H9 (cell line): ENCODE results near the gene CAPN2. TPM values are rescaled to one million over a fixed set of nuclear protein-coding genes. Genes with fewer than 3 reads are reported as not detected.

Source experiments
- DNase-seq: peaks from one replicate; pipeline ENCODE4 v3.0.0-alpha.2; 2017
- H2AFZ ChIP-seq: one replicate; pipeline ENCODE4 v1.6.1; 2013; ENCODE audit warnings: mild to moderate bottlenecking, low read length, control low read depth, moderate library complexity
- H2AK5ac ChIP-seq: 2 replicates; pipeline ENCODE4 v1.6.1; 2013; ENCODE audit warnings: low read length, control low read depth, mixed read lengths; ENCODE audit not compliant: insufficient read length
- H2BK120ac ChIP-seq: one replicate; pipeline ENCODE4 v1.6.1; 2013; ENCODE audit warnings: low read depth, mild to moderate bottlenecking, low read length, control low read depth, inconsistent platforms; ENCODE audit not compliant: poor library complexity, severe bottlenecking
- H2BK12ac ChIP-seq: 2 replicates; pipeline ENCODE4 v1.6.1; 2013; ENCODE audit warnings: low read length, control low read depth, mixed read lengths, low read depth; ENCODE audit not compliant: insufficient read length
- H2BK15ac ChIP-seq: 2 replicates; pipeline ENCODE4 v1.6.1; 2013; ENCODE audit warnings: low read depth, low read length, control low read depth
- H2BK20ac ChIP-seq: one replicate; pipeline ENCODE4 v1.6.1; 2013; ENCODE audit warnings: low read depth, mild to moderate bottlenecking, low read length, control low read depth, inconsistent platforms; ENCODE audit not compliant: poor library complexity, severe bottlenecking
- H2BK5ac ChIP-seq: 2 replicates; pipeline ENCODE4 v1.6.1; 2013; ENCODE audit warnings: low read length, control low read depth, mixed read lengths; ENCODE audit not compliant: insufficient read length
- H3K14ac ChIP-seq: 2 replicates; pipeline ENCODE4 v1.6.1; 2013; ENCODE audit warnings: low read length, control low read depth; ENCODE audit not compliant: insufficient read depth
- H3K18ac ChIP-seq: 2 replicates; pipeline ENCODE4 v1.6.1; 2013; ENCODE audit warnings: low read depth, mild to moderate bottlenecking, mixed read lengths, low read length, control low read depth; ENCODE audit not compliant: insufficient read length
- H3K23ac ChIP-seq: 2 replicates; pipeline ENCODE4 v1.6.1; 2013; ENCODE audit warnings: low read length, control low read depth, mixed read lengths, low read depth; ENCODE audit not compliant: insufficient read length
- H3K23me2 ChIP-seq: 2 replicates; pipeline ENCODE4 v1.6.1; 2013; ENCODE audit warnings: low read depth, mild to moderate bottlenecking, mixed read lengths, low read length, control low read depth; ENCODE audit not compliant: insufficient read length, poor library complexity, severe bottlenecking
- H3K27ac ChIP-seq: 2 replicates; pipeline ENCODE4 v1.5.1; 2013; ENCODE audit warnings: low read length, control low read depth, mixed read lengths, low read depth; ENCODE audit not compliant: insufficient read length
- H3K27me3 ChIP-seq: 2 replicates; pipeline ENCODE4 v1.6.1; 2013; ENCODE audit warnings: low read length, control low read depth, inconsistent platforms; ENCODE audit not compliant: insufficient read depth
- H3K4ac ChIP-seq: 2 replicates; pipeline ENCODE4 v1.6.1; 2013; ENCODE audit warnings: low read depth, mild to moderate bottlenecking, control low read depth, inconsistent platforms, low read length, moderate library complexity
- H3K4me1 ChIP-seq: 2 replicates; pipeline ENCODE4 v1.6.1; 2013; ENCODE audit warnings: low read length, control low read depth, inconsistent platforms; ENCODE audit not compliant: insufficient read depth
- H3K4me2 ChIP-seq: 2 replicates; pipeline ENCODE4 v1.6.1; 2013; ENCODE audit warnings: low read length, control low read depth, mixed read lengths; ENCODE audit not compliant: insufficient read length, insufficient read depth
- H3K56ac ChIP-seq: 2 replicates; pipeline ENCODE4 v1.6.1; 2013; ENCODE audit warnings: low read depth, mild to moderate bottlenecking, mixed read lengths, low read length, control low read depth; ENCODE audit not compliant: insufficient read length
- H3K79me1 ChIP-seq: 2 replicates; pipeline ENCODE4 v1.6.1; 2013; ENCODE audit warnings: low read depth, mild to moderate bottlenecking, moderate library complexity, low read length, control low read depth, inconsistent platforms; ENCODE audit not compliant: insufficient read depth, poor library complexity, severe bottlenecking
- H3K79me2 ChIP-seq: 2 replicates; pipeline ENCODE4 v1.6.1; 2013; ENCODE audit warnings: low read length, control low read depth, inconsistent platforms; ENCODE audit not compliant: insufficient read depth
- H3K9ac ChIP-seq: 2 replicates; pipeline ENCODE4 v1.6.1; 2013; ENCODE audit warnings: low read length, control low read depth, mixed read lengths; ENCODE audit not compliant: insufficient read length; ENCODE audit errors: extremely low read depth
- H3K9me3 ChIP-seq: one replicate; pipeline ENCODE4 v1.6.1; 2013; ENCODE audit warnings: low read depth, low read length, inconsistent platforms; ENCODE audit not compliant: control insufficient read depth
- H3T11ph ChIP-seq: one replicate; pipeline ENCODE4 v1.6.1; 2013; ENCODE audit warnings: mild to moderate bottlenecking, low read length, control low read depth, inconsistent platforms
- H4K20me1 ChIP-seq: one replicate; pipeline ENCODE4 v1.6.1; 2013; ENCODE audit not compliant: control insufficient read depth, insufficient read length, insufficient read depth
- H4K5ac ChIP-seq: 2 replicates; pipeline ENCODE4 v1.6.1; 2013; ENCODE audit warnings: low read depth, mild to moderate bottlenecking, mixed read lengths, low read length, control low read depth; ENCODE audit not compliant: insufficient read length
- H4K8ac ChIP-seq: replicated peaks from 2 replicates; pipeline ENCODE4 v1.6.1; 2013; ENCODE audit warnings: low read length, control low read depth, mixed read lengths, low read depth; ENCODE audit not compliant: insufficient read length
- H4K91ac ChIP-seq: 2 replicates; pipeline ENCODE4 v1.6.1; 2013; ENCODE audit warnings: low read depth, mild to moderate bottlenecking, moderate library complexity, mixed read lengths, low read length, control low read depth; ENCODE audit not compliant: insufficient read length
- H3K27ac Mint-ChIP-seq, 3 experiments: 2 replicates in 2 of 3; 3 replicates in 1 of 3; pipeline ENCODE4 v1.8.0; 2020 to 2021; ENCODE audit warnings: mixed read lengths in 3 of 3, mild to moderate bottlenecking in 1 of 3, moderate library complexity in 1 of 3
- H3K27me3 Mint-ChIP-seq: 2 replicates; pipeline ENCODE4 v1.8.0; 2021; ENCODE audit warnings: low read depth, mild to moderate bottlenecking, moderate library complexity, mixed read lengths
- H3K36me3 Mint-ChIP-seq, 3 experiments: 2 replicates in 2 of 3; 3 replicates in 1 of 3; pipeline ENCODE4 v1.8.0; 2020 to 2021; ENCODE audit warnings: low read depth in 3 of 3, mixed read lengths in 3 of 3; ENCODE audit not compliant: insufficient read depth in 1 of 3
- H3K4me1 Mint-ChIP-seq, 2 experiments: 2 replicates each; pipeline ENCODE4 v1.8.0; 2020; ENCODE audit warnings: mixed read lengths in 2 of 2
- H3K4me3 Mint-ChIP-seq, 2 experiments: 2 replicates in 1 of 2; 3 replicates in 1 of 2; pipeline ENCODE4 v1.8.0; 2020 to 2021; ENCODE audit warnings: mild to moderate bottlenecking in 2 of 2, mixed read lengths in 2 of 2, moderate library complexity in 1 of 2
- H3K9me3 Mint-ChIP-seq, 2 experiments: 2 replicates in 1 of 2; 3 replicates in 1 of 2; pipeline ENCODE4 v1.8.0; 2020; ENCODE audit warnings: mild to moderate bottlenecking in 2 of 2, mixed read lengths in 2 of 2, moderate library complexity in 1 of 2
- CTCF ChIP-seq: fragments of 200-600 bp; sonication (generic); conservative IDR thresholded peaks from 3 replicates; pipeline ENCODE4 v1.8.0; 2021; ENCODE audit warnings: antibody characterized with exemption, mild to moderate bottlenecking
- WGBS: extraction: QIAGEN DNeasy Blood & Tissue Kit; methylation state at CpG from one replicate; pipeline ENCODE4 v1.1.7; 2013; ENCODE audit warnings: missing lambda C conversion rate, low lambda C conversion rate, mixed read lengths; ENCODE audit not compliant: insufficient read length; ENCODE audit errors: extremely low coverage; 5-methylcytosine and 5-hydroxymethylcytosine counted together
- total RNA-seq: library from RNA; stranded (reverse); gene quantifications from 2 replicates; pipeline ENCODE4 v1.2.1, GENCODE V29; 2021

Gene CAPN2
- total RNA-seq, 1 experiment from 2014 or later: 32.2 TPM

- Histone ChIP-seq H2AK5ac (no peak overlapping the region), H3K4me2 (no peak overlapping the region), H3K27me3 (no peaks in the 10 kb centered on the region), H3K79me1 (no peaks in the 10 kb centered on the region), H3K18ac (no peak overlapping the region), H2BK15ac (no peak overlapping the region), H3K56ac (no peak overlapping the region), H4K91ac (no peak overlapping the region), H4K8ac (no peak overlapping the region), H2BK20ac (no peak overlapping the region), H2BK12ac (no peak overlapping the region), H3K9me3 (no peaks in the 10 kb centered on the region), H3K4ac (no peak overlapping the region), H4K20me1 (no peaks in the 10 kb centered on the region), H3K79me2 (no peaks in the 10 kb centered on the region), H2BK5ac (no peak overlapping the region), H2BK120ac (no peak overlapping the region), H3K14ac (no peak overlapping the region), H3K23me2 (no peaks in the 10 kb centered on the region), H2AFZ (no peak overlapping the region), H3T11ph (no peak overlapping the region), H3K23ac (no peak overlapping the region), H4K5ac (no peak overlapping the region), H3K9ac (no peak overlapping the region), H3K4me1 (no peaks in the 10 kb centered on the region), H3K27ac (no peak overlapping the region)
- TF ChIP-seq CTCF: no peak
- Mint-ChIP-seq H3K4me1 (no peaks in the 10 kb centered on the region), H3K27ac (0 out of 7 replicates have a peak overlapping the region, but pooled peaks of 1 of the 3 experiments have one; percentile 50), H3K27me3 (no peaks in the 10 kb centered on the region), H3K9me3 (no peaks in the 10 kb centered on the region), H3K36me3 (peaks cover 8 to 76% (median 56%) of the 10 kb centered on the region in 3 experiments; a peak in 5 of 7 replicates), H3K4me3 (no peak overlapping the region)
- DNase-seq: no peak
- no CpG with 5 or more reads among the region's 4 CpGs for WGBS
Observed at GRCh38 chr1:223788746-223789415, 76.5 kb downstream of the CAPN2 start.
